NCI-H446 treated with DMSO at 0.1 percent for 48 hours (cell line): Measurements from ENCODE around the gene APOB.

Experiments used
- DNase-seq: peaks from one replicate; lab custom pipeline; 2025; lab: John Stamatoyannopoulos, UW

The APOB gene

GRCh38 chr2:21047141-21048009, 3.5 kb upstream of the APOB start:
- DNase-seq, result no peak

- no peak for DNase-seq
These were observed 2.6 kb upstream of the APOB start for GRCh38 chr2:21046506-21046905.

- DNase-seq, result no peak
These were observed 960 bp upstream of the APOB start for GRCh38 chr2:21044694-21045371.

- DNase-seq, result no peak
These were observed 722 bp downstream of the APOB start for GRCh38 chr2:21042958-21043743.

GRCh38 chr2:21042708-21042957, 1.2 kb downstream of the APOB start:
- no peak for DNase-seq

GRCh38 chr2:21041943-21042707, 1.7 kb downstream of the APOB start:
- DNase-seq, result no peak

- DNase-seq, result no peak
These were observed 2.4 kb downstream of the APOB start for GRCh38 chr2:21041462-21041861.

- DNase-seq, result no peak
These were observed 3.1 kb downstream of the APOB start for GRCh38 chr2:21040468-21041377.

- DNase-seq, result no peak
These were observed 3.9 kb downstream of the APOB start for GRCh38 chr2:21039979-21040467.

- no peak for DNase-seq
These were observed 4.8 kb downstream of the APOB start for GRCh38 chr2:21039080-21039556.

- no peak for DNase-seq
These were observed 5.3 kb downstream of the APOB start for GRCh38 chr2:21038403-21039073.

GRCh38 chr2:21037671-21038108, 6.2 kb downstream of the APOB start:
- DNase-seq, result no peak

GRCh38 chr2:21036708-21037670, 6.9 kb downstream of the APOB start:
- no peak for DNase-seq

GRCh38 chr2:21035974-21036707, 7.7 kb downstream of the APOB start:
- no peak for DNase-seq

- DNase-seq, result no peak
These were observed 8.4 kb downstream of the APOB start for GRCh38 chr2:21035282-21035973.

GRCh38 chr2:21034972-21035279, 8.9 kb downstream of the APOB start:
- no peak for DNase-seq

- no peak for DNase-seq
These were observed 9.5 kb downstream of the APOB start for GRCh38 chr2:21034156-21034971.
